ENCODE results near the gene PAH.

Gene PAH

GRCh38 chr12:102957339-102958050 is 40.5 kb upstream of the PAH start, which contains the start of gene ASCL1:
ASCL1 (plus strand) TSS chr12:102957674; CDS start chr12:102958245, 571 bp downstream.
- CTCF ChIA-PET: no interaction called here
- Mint-ChIP-seq H3K27ac (peak within 1 kb of the TSS; percentile 60), H3K27me3 (peaks cover 98% of the 10 kb centered on the region), H3K4me3 (peak within 1 kb of the TSS; percentile 57), H3K36me3 (peaks cover 2% of the 10 kb centered on the region), H3K9me3 (no peaks in the 10 kb centered on the region), H3K4me1 (peaks cover 49% of the 10 kb centered on the region)
- peak; percentile 29 for DNase-seq

- peaks cover 46% of the 10 kb centered on the region for H3K4me1 Mint-ChIP-seq
- peaks cover 96% of the 10 kb centered on the region for H3K27me3 Mint-ChIP-seq
- peaks cover 2% of the 10 kb centered on the region for H3K36me3 Mint-ChIP-seq
- H3K9me3 Mint-ChIP-seq: no peaks in the 10 kb centered on the region
- no peak overlapping the region for H3K27ac Mint-ChIP-seq
- no peak for DNase-seq
- CTCF ChIA-PET: interaction anchor here (0.6 kb wide), 1 partner anchor 80 kb away, joined by 3 read pairs; no protein-coding TSS in a partner anchor
- peak overlapping the region; percentile 41 for H3K4me3 Mint-ChIP-seq
Observed at GRCh38 chr12:102956738-102957327, 39.8 kb upstream of the PAH start.

GRCh38 chr12:102955926-102956737 is 39.1 kb upstream of the PAH start:
- Mint-ChIP-seq H3K27me3 (peaks cover 96% of the 10 kb centered on the region), H3K4me3 (no peak overlapping the region), H3K4me1 (peaks cover 43% of the 10 kb centered on the region), H3K27ac (no peak overlapping the region), H3K36me3 (peaks cover 2% of the 10 kb centered on the region), H3K9me3 (no peaks in the 10 kb centered on the region)
- CTCF ChIA-PET: interaction anchor here (0.6 kb wide), 1 partner anchor 79 kb away, joined by 3 read pairs; no protein-coding TSS in a partner anchor
- DNase-seq: no peak

- Mint-ChIP-seq H3K9me3 (no peaks in the 10 kb centered on the region), H3K4me3 (no peak overlapping the region), H3K27ac (no peak overlapping the region), H3K27me3 (peaks cover 96% of the 10 kb centered on the region), H3K4me1 (peaks cover 45% of the 10 kb centered on the region), H3K36me3 (peaks cover 2% of the 10 kb centered on the region)
- peak; percentile 36 for DNase-seq
- CTCF ChIA-PET: no interaction called here
Observed at GRCh38 chr12:102954134-102954533, 37.1 kb upstream of the PAH start.

GRCh38 chr12:102953221-102953620 is 36.2 kb upstream of the PAH start:
- H3K9me3 Mint-ChIP-seq: no peaks in the 10 kb centered on the region
- peaks cover 2% of the 10 kb centered on the region for H3K36me3 Mint-ChIP-seq
- H3K4me1 Mint-ChIP-seq: peaks cover 42% of the 10 kb centered on the region
- peaks cover 93% of the 10 kb centered on the region for H3K27me3 Mint-ChIP-seq
- CTCF ChIA-PET: no interaction called here
- no peak for DNase-seq
- H3K27ac Mint-ChIP-seq: no peak overlapping the region
- no peak overlapping the region for H3K4me3 Mint-ChIP-seq

- H3K27ac Mint-ChIP-seq: no peak overlapping the region
- no peaks in the 10 kb centered on the region for H3K36me3 Mint-ChIP-seq
- DNase-seq: no peak
- peaks cover 32% of the 10 kb centered on the region for H3K4me1 Mint-ChIP-seq
- H3K27me3 Mint-ChIP-seq: peaks cover 86% of the 10 kb centered on the region
- H3K4me3 Mint-ChIP-seq: no peak overlapping the region
- H3K9me3 Mint-ChIP-seq: no peaks in the 10 kb centered on the region
- CTCF ChIA-PET: interaction anchor here (8.5 kb wide), 1 partner anchor 597 kb away, joined by 71 read pairs; no protein-coding TSS in a partner anchor
Observed at GRCh38 chr12:102951841-102952240, 34.8 kb upstream of the PAH start.

- Mint-ChIP-seq H3K27me3 (peaks cover 78% of the 10 kb centered on the region), H3K4me3 (no peak overlapping the region), H3K27ac (no peak overlapping the region), H3K4me1 (peaks cover 29% of the 10 kb centered on the region), H3K36me3 (no peaks in the 10 kb centered on the region), H3K9me3 (no peaks in the 10 kb centered on the region)
- DNase-seq: no peak
- CTCF ChIA-PET: interaction anchor here (1.2 to 8.5 kb wide), 3 partner anchors 68 to 598 kb away, joined by 4 to 71 read pairs (median 6); no protein-coding TSS in a partner anchor
Observed at GRCh38 chr12:102950950-102951619, 34.0 kb upstream of the PAH start.

- Mint-ChIP-seq H3K4me3 (no peak overlapping the region), H3K36me3 (no peaks in the 10 kb centered on the region), H3K27ac (no peak overlapping the region), H3K9me3 (no peaks in the 10 kb centered on the region), H3K4me1 (peaks cover 25% of the 10 kb centered on the region), H3K27me3 (peaks cover 70% of the 10 kb centered on the region)
- CTCF ChIA-PET: interaction anchor here (1.2 to 8.5 kb wide), 4 partner anchors 12 to 598 kb away, joined by 4 to 71 read pairs (median 6); no protein-coding TSS in a partner anchor
- DNase-seq: no peak
Observed at GRCh38 chr12:102950107-102950949, 33.3 kb upstream of the PAH start.

- no peak overlapping the region for H3K4me3 Mint-ChIP-seq
- no peaks in the 10 kb centered on the region for H3K9me3 Mint-ChIP-seq
- H3K27me3 Mint-ChIP-seq: peaks cover 57% of the 10 kb centered on the region
Observed at GRCh38 chr12:102948941-102949352, 31.9 kb upstream of the PAH start.

GRCh38 chr12:102946042-102946441 is 29.0 kb upstream of the PAH start:
- Mint-ChIP-seq H3K27ac (no peak overlapping the region), H3K9me3 (no peaks in the 10 kb centered on the region), H3K27me3 (peaks cover 30% of the 10 kb centered on the region), H3K4me3 (no peak overlapping the region), H3K36me3 (no peaks in the 10 kb centered on the region), H3K4me1 (peaks cover 4% of the 10 kb centered on the region)
- DNase-seq: no peak
- CTCF ChIA-PET: interaction anchor here (8.5 kb wide), 1 partner anchor 603 kb away, joined by 71 read pairs; no protein-coding TSS in a partner anchor

More at GRCh38 chr12:102948941-102949352, 31.9 kb upstream of the PAH start:
- Mint-ChIP-seq H3K36me3 (no peaks in the 10 kb centered on the region), H3K4me1 (peaks cover 11% of the 10 kb centered on the region), H3K27ac (no peak overlapping the region)
- DNase-seq: peak; percentile 59
- CTCF ChIA-PET: interaction anchor here (0.7 to 8.5 kb wide), 14 partner anchors 12 to 683 kb away, joined by 3 to 71 read pairs (median 4); no protein-coding TSS in a partner anchor

GRCh38 chr12:102939670-102940222 is 22.7 kb upstream of the PAH start:
- no peak for DNase-seq
- Mint-ChIP-seq H3K36me3 (no peaks in the 10 kb centered on the region), H3K4me1 (no peaks in the 10 kb centered on the region), H3K27me3 (peaks cover 11% of the 10 kb centered on the region), H3K4me3 (no peak overlapping the region), H3K27ac (no peak overlapping the region), H3K9me3 (no peaks in the 10 kb centered on the region)
- CTCF ChIA-PET: interaction anchor here (1.8 kb wide), 1 partner anchor 56 kb away, joined by 10 read pairs; no protein-coding TSS in a partner anchor

GRCh38 chr12:102939059-102939458 is 22.0 kb upstream of the PAH start:
- Mint-ChIP-seq H3K36me3 (no peaks in the 10 kb centered on the region), H3K27me3 (peaks cover 11% of the 10 kb centered on the region), H3K4me1 (no peaks in the 10 kb centered on the region), H3K4me3 (no peak overlapping the region), H3K27ac (no peak overlapping the region), H3K9me3 (no peaks in the 10 kb centered on the region)
- DNase-seq: no peak
- CTCF ChIA-PET: interaction anchor here (1.8 kb wide), 1 partner anchor 56 kb away, joined by 10 read pairs; no protein-coding TSS in a partner anchor
